ENCODE measurements around the gene TMA7.
A peak's percentile ranks its signal among the peaks of the same experiment; 100 is the strongest.
"Not testable (repeated sequence)": the region's sequence is repeated elsewhere in the genome, so short reads cannot be mapped to it uniquely, and the experiment has no call there.

TMA7 gene

GRCh38 chr3:48437812-48438211, 2.2 kb upstream of the TMA7 start:
- no peak for DNase-seq

DNA sequence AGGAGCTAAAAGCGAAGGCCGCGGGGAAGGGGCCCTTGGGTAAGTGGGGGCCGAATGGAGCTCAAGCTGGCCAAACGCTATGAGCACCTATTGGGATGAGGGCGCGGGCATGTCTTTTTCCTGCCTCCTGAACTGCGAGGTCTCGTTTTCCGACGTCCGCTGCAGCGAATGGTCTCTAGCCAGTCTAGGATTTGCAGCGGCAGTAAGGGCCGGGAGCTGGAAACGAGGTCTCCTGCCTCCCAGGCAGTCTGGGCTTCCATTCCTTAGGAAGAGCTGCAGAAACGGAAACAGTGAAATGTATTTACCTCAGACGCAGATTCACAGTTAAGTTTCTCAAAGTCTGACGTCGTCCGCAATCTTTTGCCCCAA, 517 bp downstream of the TMA7 start:
- DNase-seq, result no peak

GRCh38 chr3:48441940-48442339, 1.9 kb downstream of the TMA7 start:
- no peak for DNase-seq

GRCh38 chr3:48445277-48445882, 5.3 kb downstream of the TMA7 start:
- no peak for DNase-seq

DNA sequence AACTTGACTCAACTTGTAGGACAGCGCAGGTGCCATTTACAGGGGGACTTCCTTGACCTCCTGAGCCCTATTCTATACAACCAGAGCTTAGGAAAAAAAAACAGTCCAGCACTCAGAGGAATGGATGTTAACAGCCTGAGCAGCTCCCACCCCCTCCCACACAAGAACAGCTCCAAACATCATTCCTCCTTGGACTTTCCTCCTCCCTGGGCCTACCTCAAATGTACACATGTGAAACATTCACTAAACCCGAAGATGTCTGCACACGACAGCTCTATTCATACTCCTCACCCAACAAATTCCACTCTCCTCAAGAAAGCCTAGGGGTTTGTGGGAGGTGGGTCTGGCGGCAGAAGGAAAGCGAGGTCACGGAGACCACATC, 6.0 kb downstream of the TMA7 start:
- DNase-seq, result no peak

DNA sequence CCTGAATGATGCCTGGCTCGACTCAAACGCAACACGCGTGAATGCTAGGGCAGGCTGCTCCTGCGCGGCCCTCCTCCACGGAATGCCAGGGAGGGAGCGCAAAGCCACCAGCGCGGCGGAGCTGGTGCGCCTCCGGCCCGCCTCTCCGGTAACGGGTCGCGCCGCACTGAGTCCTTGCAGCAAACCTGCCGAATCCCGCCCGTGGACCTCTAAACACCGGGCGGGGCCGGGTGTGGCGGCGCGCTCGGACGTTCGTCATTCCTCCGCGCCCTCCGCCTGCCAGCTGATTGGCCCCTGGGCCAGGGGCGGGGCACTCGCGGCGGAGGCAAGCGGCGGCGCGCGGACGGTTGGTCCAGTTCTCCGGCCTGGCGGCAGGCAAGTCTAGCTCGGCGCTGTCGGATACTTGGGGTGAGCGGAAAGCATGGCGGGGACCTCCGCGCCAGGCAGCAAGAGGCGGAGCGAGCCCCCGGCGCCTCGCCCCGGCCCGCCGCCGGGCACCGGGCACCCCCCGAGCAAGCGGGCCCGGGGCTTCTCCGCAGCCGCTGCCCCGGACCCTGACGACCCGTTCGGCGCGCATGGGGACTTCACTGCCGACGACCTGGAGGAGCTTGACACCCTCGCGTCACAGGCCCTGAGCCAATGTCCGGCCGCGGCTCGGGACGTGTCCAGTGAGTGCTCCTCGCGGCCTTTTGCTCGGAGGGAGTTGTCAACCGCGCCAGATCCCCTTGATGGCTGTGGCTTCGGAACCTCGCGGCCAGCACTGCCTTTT, 6.6 kb downstream of the TMA7 start, which contains the start of gene ATRIP:
Gene ATRIP (plus strand): TSS at position 313 of the 769 bp plus-strand sequence. CDS start 109 bp downstream, at position 422.
- DNase-seq, result peak; percentile 69

GRCh38 chr3:48451270-48451669, 11.2 kb downstream of the TMA7 start:
- no peak for DNase-seq

DNA sequence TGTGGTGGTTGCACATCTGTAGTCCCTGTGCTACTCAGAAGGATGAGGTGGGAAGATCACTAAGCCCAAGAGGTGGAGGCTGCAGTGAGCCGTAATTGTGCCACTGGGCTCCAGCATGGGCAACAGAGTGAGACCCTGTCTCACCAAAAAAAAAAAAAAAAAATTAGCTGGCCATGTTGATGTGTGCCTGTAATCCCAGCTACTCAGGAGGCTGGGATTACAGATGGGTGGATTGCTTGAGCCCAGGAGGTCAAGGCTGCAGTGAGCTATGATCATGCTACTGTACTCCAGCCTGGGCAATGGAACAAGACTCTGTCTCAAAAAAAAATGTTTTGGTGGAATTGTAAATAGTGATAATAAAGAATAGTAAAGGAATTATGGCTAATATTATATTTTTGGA, 16.4 kb downstream of the TMA7 start:
- no peak for DNase-seq

DNA sequence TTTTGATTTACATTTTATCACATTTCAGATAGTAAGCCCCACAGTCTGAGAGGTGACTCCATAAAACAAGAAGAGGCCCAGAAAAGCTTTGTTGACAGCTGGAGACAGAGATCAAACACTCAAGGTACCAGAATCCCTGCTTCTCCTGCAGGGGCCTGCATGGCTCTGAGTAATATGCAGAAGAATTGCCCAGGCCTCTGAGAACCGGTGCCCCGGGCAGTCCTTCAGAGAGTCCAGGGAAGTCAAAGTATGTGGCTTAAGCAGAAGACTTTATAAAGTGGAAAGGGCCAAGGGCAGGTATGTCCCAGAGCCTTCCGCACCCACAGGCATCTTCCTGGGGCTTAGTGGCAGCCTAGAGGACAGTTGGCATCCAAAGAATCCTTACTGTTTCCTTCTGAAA, 19.3 kb downstream of the TMA7 start:
- DNase-seq, result no peak

GRCh38 chr3:48459773-48460516, 19.9 kb downstream of the TMA7 start:
- DNase-seq, result no peak

GRCh38 chr3:48460517-48460902, 20.5 kb downstream of the TMA7 start:
- DNase-seq, result no peak

- not testable (repeated sequence) for DNase-seq
These were observed 21.7 kb downstream of the TMA7 start for GRCh38 chr3:48461767-48462166.

DNA sequence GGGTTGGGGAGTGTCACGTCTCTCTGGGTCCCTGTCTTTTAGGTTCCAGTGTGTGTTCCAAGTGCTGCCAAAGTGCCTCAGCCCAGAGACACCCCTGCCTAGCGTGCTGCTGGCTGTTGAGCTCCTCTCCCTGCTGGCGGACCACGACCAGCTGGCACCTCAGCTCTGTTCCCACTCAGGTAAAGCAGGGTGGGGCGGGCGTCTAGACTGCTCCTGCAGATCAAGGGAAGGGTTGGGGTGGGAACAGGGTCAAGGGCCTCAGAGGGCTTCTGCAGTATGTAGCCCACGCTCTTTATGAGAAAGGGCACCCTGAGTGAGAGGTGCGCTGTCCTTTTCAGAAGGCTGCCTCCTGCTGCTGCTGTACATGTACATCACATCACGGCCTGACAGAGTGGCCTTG, 23.6 kb downstream of the TMA7 start:
- no peak for DNase-seq

DNA sequence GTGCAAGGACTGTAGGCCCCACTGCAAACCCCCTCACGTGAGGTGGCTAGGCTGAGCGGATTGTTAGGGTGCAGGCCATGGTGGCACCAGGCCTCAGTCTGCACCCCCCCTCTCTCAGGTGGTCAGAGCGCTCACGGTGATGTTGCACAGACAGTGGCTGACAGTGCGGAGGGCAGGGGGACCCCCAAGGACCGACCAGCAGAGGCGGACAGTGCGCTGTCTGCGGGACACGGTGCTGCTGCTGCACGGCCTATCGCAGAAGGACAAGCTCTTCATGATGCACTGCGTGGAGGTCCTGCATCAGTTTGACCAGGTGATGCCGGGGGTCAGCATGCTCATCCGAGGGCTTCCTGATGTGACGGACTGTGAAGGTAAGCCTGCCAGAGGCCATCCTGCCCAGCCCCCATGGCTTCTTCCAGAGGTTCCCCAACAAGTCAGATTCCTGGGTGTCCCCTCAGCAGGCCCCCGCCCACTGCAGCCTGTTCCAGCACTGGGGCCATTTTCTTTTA, 24.7 kb downstream of the TMA7 start:
- DNase-seq, result no peak

GRCh38 chr3:48465237-48465530, 25.1 kb downstream of the TMA7 start:
- no peak for DNase-seq

- DNase-seq, result peak; percentile 83
These were observed 25.7 kb downstream of the TMA7 start for GRCh38 chr3:48465531-48466378.

- no peak for DNase-seq
These were observed 26.5 kb downstream of the TMA7 start for GRCh38 chr3:48466386-48467109.

GRCh38 chr3:48467110-48467454, 27.0 kb downstream of the TMA7 start:
- no peak for DNase-seq

DNA sequence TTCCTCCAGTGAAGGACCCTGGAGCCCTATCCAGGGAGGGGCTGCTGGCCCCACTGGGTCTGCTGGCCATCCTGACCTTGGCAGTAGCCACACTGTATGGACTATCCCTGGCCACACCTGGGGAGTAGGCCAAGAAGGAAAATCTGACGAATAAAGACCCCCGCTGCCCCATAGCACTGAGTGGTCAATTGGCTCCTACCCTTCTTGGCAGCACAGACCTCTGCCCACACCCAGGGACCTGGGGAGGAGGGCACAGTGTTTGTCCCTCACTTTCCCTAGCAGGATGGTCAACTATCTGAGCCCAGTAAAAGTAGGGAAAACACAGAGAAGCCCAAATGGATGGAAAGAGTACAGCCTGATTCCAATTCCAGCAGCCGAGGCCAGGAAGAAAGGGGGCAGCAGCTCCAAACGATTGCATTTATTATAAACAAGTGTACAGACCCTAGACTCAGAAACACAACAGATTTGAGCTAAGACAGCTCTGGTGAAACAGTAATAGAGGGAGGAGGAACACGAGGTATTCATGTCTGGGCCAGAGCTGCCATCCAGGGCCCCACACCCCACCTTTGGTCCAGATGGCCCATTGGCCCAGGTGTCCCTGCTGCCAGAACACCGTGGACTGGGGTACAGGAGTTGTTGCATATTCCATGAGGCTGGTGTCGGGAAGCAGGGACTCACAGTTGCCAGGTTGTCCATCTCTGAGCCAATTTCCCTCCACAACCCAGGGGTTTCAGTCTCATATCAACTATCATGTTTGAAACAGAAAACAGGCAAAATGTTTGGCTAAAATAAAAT, 27.6 kb downstream of the TMA7 start:
- no peak for DNase-seq

GRCh38 chr3:48468329-48468731, 28.3 kb downstream of the TMA7 start:
- no peak for DNase-seq

- DNase-seq, result no peak
These were observed 29.2 kb downstream of the TMA7 start for GRCh38 chr3:48469046-48469915.

Measured in COR-L47 (cell line).